GM03348 (cell line): Measurements from ENCODE around the gene MXRA8.

Experiments
- DNase-seq: peaks from one replicate; pipeline ENCODE4 v3.0.0; 2012; ENCODE audit warnings: low spot score

Gene MXRA8

GRCh38 chr1:1349256-1350012 lies 8.9 kb downstream of the MXRA8 start, which contains the start of gene DVL1:
TSS of gene DVL1 (minus strand) at chr1:1349418. CDS start at chr1:1349065, 353 bp downstream.
- DNase-seq = peak; percentile 93

- no peak for DNase-seq
Measured at GRCh38 chr1:1348420-1349255, 9.7 kb downstream of the MXRA8 start.

GRCh38 chr1:1347663-1348419 lies 10.5 kb downstream of the MXRA8 start:
- DNase-seq = peak; percentile 42

- DNase-seq = no peak
Measured at GRCh38 chr1:1347026-1347595, 11.2 kb downstream of the MXRA8 start.

- DNase-seq = no peak
Measured at GRCh38 chr1:1346501-1346890, 11.9 kb downstream of the MXRA8 start.

- no peak for DNase-seq
Measured at GRCh38 chr1:1345860-1346500, 12.4 kb downstream of the MXRA8 start.

- no peak for DNase-seq
Measured at GRCh38 chr1:1345384-1345783, 13.0 kb downstream of the MXRA8 start.

- DNase-seq = peak; percentile 76
Measured at GRCh38 chr1:1344655-1345361, 13.5 kb downstream of the MXRA8 start.

- no peak for DNase-seq
Measured at GRCh38 chr1:1343811-1344421, 14.4 kb downstream of the MXRA8 start.

- DNase-seq = no peak
Measured at GRCh38 chr1:1342584-1343115, 15.7 kb downstream of the MXRA8 start.

GRCh38 chr1:1342061-1342562 lies 16.2 kb downstream of the MXRA8 start:
- no peak for DNase-seq

- DNase-seq = no peak
Measured at GRCh38 chr1:1341549-1342021, 16.8 kb downstream of the MXRA8 start.

- DNase-seq = no peak
Measured at GRCh38 chr1:1340791-1341548, 17.4 kb downstream of the MXRA8 start.

GRCh38 chr1:1340185-1340584 lies 18.2 kb downstream of the MXRA8 start:
- DNase-seq = no peak

- DNase-seq = no peak
Measured at GRCh38 chr1:1338278-1338677, 20.1 kb downstream of the MXRA8 start.

- DNase-seq = peak; percentile 47
Measured at GRCh38 chr1:1337793-1338147, 20.6 kb downstream of the MXRA8 start.

GRCh38 chr1:1336931-1337792 lies 21.2 kb downstream of the MXRA8 start:
- no peak for DNase-seq

- no peak for DNase-seq
Measured at GRCh38 chr1:1336446-1336845, 21.9 kb downstream of the MXRA8 start.
